ENCODE data around the gene REXO4. TPM values are rescaled to one million over a fixed set of nuclear protein-coding genes. Genes with fewer than 3 reads are reported as not detected.

REXO4 gene
- total RNA-seq, 1 donor from 2014 or later: 22.6 TPM

GRCh38 chr9:133366435-133366834, 51.4 kb downstream of the REXO4 start:
- ATAC-seq (no peak), DNase-seq (no peak)
- H3K4me3 ChIP-seq: no peak overlapping the region
- intact Hi-C loops (cut with DNase I): no loop called here
- H3K27me3 ChIP-seq: no peaks in the 10 kb centered on the region
- no peaks in the 10 kb centered on the region for H3K9me3 ChIP-seq
- no peak for TF ChIP-seq CTCF (IDR thresholded peaks at IDR 0.05)
- H3K27ac ChIP-seq: no peak overlapping the region
- H3K4me1 ChIP-seq: peaks cover 36% of the 10 kb centered on the region
- H3K36me3 ChIP-seq: peaks cover 74% of the 10 kb centered on the region

- no peak for ATAC-seq
- Histone ChIP-seq H3K4me3 (no peak overlapping the region), H3K27ac (no peak overlapping the region), H3K36me3 (peaks cover 81% of the 10 kb centered on the region), H3K9me3 (no peaks in the 10 kb centered on the region), H3K27me3 (no peaks in the 10 kb centered on the region), H3K4me1 (peaks cover 2% of the 10 kb centered on the region)
- no peak for DNase-seq
- no peak for TF ChIP-seq CTCF (IDR thresholded peaks at IDR 0.05)
- intact Hi-C loops (cut with DNase I): no loop called here
These were observed 55.3 kb downstream of the REXO4 start for GRCh38 chr9:133362359-133363044.

GRCh38 chr9:133361507-133362092, 56.2 kb downstream of the REXO4 start:
- peaks cover 10% of the 10 kb centered on the region for H3K4me1 ChIP-seq
- DNase-seq (no peak), ATAC-seq (no peak)
- H3K36me3 ChIP-seq: peaks cover 73% of the 10 kb centered on the region
- no peak for TF ChIP-seq CTCF (IDR thresholded peaks at IDR 0.05)
- H3K9me3 ChIP-seq: no peaks in the 10 kb centered on the region
- H3K27me3 ChIP-seq: no peaks in the 10 kb centered on the region
- intact Hi-C loops (cut with DNase I): no loop called here
- no peak overlapping the region for H3K27ac ChIP-seq
- H3K4me3 ChIP-seq: no peak overlapping the region

- Histone ChIP-seq H3K27ac (no peak overlapping the region), H3K27me3 (no peaks in the 10 kb centered on the region), H3K36me3 (peaks cover 64% of the 10 kb centered on the region), H3K9me3 (no peaks in the 10 kb centered on the region), H3K4me3 (no peak overlapping the region), H3K4me1 (peaks cover 11% of the 10 kb centered on the region)
- DNase-seq (no peak), ATAC-seq (no peak)
- intact Hi-C loops (cut with DNase I): no loop called here
- no peak for TF ChIP-seq CTCF (IDR thresholded peaks at IDR 0.05)
These were observed 57.1 kb downstream of the REXO4 start for GRCh38 chr9:133360400-133361393.

- H3K9me3 ChIP-seq: no peaks in the 10 kb centered on the region
- no peak for ATAC-seq
These were observed 58.2 kb downstream of the REXO4 start for GRCh38 chr9:133359399-133360175.

More at GRCh38 chr9:133359399-133360175, 58.2 kb downstream of the REXO4 start:
- DNase-seq: no peak
- H3K4me3 ChIP-seq: no peak overlapping the region
- H3K36me3 ChIP-seq: peaks cover 53% of the 10 kb centered on the region
- H3K27me3 ChIP-seq: no peaks in the 10 kb centered on the region
- TF ChIP-seq CTCF (IDR thresholded peaks at IDR 0.05): peak; percentile 19
- no peak overlapping the region for H3K27ac ChIP-seq
- peaks cover 18% of the 10 kb centered on the region for H3K4me1 ChIP-seq
- intact Hi-C loops (cut with DNase I): no loop called here

Data from upper lobe of right lung (tissue), 1 donor.